ENCODE data around the gene NLGN3.

Gene NLGN3

DNA sequence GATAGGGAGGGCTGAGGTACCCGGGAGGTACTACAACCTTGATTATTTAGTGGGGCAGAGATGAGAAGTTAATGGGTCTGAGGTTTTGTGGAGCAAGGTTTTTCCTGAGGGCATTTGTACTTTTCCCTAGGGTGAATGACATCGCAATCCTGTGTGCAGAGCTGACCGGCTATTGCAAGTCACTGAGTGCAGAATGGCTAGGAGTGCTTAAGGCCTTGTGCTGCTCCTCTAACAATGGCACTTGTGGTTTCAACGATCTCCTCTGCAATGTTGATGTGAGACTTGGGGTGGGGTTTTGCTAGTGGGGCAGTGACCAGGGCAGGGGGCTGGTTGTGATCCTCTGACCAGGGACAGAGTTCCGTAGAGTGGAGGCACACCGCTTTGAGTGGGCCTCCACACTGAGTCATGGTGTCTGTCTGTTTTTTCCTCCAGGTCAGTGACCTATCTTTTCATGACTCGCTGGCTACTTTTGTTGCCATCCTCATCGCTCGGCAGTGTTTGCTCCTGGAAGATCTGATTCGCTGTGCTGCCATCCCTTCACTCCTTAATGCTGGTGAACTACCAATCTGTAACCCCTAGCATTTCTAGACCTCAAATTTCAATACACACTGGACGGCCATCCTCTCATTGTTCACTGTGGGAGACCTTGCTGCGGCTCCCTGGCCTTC, 16.3 kb upstream of the NLGN3 start:
- no peak for DNase-seq
- H3K9me3 ChIP-seq (ENCODE audit: severe bottlenecking): no peaks in the 10 kb centered on the region
- TF ChIP-seq CTCF (IDR thresholded peaks at IDR 0.05; ENCODE audit: low read depth, low read length): no peak
- H3K4me3 ChIP-seq (ENCODE audit: low read depth, low read length): no peak overlapping the region
- H3K27me3 ChIP-seq (ENCODE audit: insufficient read depth, low read depth, severe bottlenecking): peaks cover 3% of the 10 kb centered on the region
- H3K27ac ChIP-seq: no peak overlapping the region
- H3K36me3 ChIP-seq: peaks cover 63% of the 10 kb centered on the region

DNA sequence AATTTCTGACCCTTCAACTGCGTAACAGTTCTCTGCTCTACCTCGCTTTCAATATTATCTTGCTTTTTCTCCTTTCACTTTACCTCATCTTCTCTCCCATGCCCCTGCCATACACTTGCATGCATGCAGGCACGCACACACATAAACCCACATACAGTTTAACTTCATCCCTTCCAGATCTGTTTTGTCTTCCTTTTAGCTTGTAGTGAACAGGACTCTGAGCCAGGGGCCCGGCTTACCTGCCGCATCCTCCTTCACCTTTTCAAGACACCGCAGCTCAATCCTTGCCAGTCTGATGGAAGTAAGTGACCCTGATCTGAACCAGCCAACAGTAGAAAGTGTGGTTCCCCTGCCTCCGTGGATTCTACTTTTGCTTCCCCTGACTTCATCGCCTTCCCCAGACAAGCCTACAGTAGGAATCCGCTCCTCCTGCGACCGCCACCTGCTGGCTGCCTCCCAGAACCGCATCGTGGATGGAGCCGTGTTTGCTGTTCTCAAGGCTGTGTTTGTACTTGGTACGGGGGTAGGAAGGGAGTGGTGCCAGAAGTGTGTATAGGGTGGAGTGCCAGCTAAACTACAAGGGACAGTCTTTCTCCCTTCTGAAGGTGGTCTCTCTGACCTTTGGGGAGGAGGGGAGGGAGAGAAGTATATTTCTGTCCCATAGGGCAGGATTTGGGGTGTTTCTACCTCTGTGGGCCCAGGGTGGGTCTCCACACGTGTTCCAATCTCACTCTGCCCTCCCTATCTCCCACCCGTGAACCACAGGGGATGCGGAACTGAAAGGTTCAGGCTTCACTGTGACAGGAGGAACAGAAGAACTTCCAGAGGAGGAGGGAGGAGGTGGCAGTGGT, 15.5 kb upstream of the NLGN3 start:
- H3K36me3 ChIP-seq: peaks cover 58% of the 10 kb centered on the region
- DNase-seq: peak; percentile 60

DNA sequence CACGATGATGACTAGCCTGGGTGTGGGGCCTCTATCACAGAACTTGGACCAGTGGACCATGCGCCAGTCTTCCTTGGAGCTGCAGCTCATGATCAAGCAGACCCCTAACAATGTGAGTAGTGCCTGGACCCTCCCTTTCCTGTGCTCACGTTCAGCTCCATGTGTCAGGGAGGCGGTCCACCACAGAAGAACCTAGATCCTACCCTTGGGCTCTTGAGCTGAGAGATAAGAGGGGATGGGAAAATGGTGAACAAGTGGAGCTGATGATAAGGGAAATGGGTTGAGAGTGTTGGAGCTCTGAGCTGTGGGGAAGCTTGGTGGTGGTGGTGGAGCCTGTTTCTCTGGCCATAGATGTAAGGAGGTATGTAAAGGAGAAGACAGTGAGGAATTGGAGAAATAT, 13.1 kb upstream of the NLGN3 start:
- no peak for DNase-seq
- no peaks in the 10 kb centered on the region for H3K9me3 ChIP-seq (ENCODE audit: severe bottlenecking)
- no peak for TF ChIP-seq CTCF (IDR thresholded peaks at IDR 0.05; ENCODE audit: low read depth, low read length)
- peaks cover 44% of the 10 kb centered on the region for H3K36me3 ChIP-seq
- no peak overlapping the region for H3K27ac ChIP-seq
- H3K4me3 ChIP-seq (ENCODE audit: low read depth, low read length): no peak overlapping the region
- H3K27me3 ChIP-seq (ENCODE audit: insufficient read depth, low read depth, severe bottlenecking): peaks cover 3% of the 10 kb centered on the region

More for the DNA sequence above, 15.5 kb upstream of the NLGN3 start:
- peak; percentile 89 for TF ChIP-seq CTCF (IDR thresholded peaks at IDR 0.05; ENCODE audit: low read depth, low read length)
- H3K9me3 ChIP-seq (ENCODE audit: severe bottlenecking): no peaks in the 10 kb centered on the region
- no peak overlapping the region for H3K4me3 ChIP-seq (ENCODE audit: low read depth, low read length)
- H3K27ac ChIP-seq: no peak overlapping the region
- peaks cover 3% of the 10 kb centered on the region for H3K27me3 ChIP-seq (ENCODE audit: insufficient read depth, low read depth, severe bottlenecking)

DNA sequence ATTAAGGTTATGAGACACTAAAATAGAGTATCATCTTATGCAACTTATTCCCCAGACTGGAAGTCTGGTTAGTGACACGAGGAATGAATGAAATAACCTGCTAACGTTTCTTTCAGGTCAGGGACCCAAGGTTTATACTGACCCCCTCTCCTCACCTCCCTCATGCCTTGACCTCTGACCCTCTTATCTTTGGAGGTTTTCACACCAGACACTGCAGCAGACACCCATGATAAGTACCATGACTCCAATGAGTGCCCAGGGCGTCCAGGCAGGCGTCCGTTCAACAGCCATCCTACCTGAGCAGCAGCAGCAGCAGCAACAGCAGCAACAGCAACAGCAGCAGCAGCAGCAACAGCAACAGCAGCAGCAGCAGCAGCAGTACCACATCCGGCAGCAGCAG, 4.2 kb upstream of the NLGN3 start:
- Histone ChIP-seq H3K4me3 (ENCODE audit: low read depth, low read length) (no peak overlapping the region), H3K36me3 (peaks cover 16% of the 10 kb centered on the region), H3K27me3 (ENCODE audit: insufficient read depth, low read depth, severe bottlenecking) (peaks cover 4% of the 10 kb centered on the region), H3K9me3 (ENCODE audit: severe bottlenecking) (no peaks in the 10 kb centered on the region), H3K27ac (no peak overlapping the region)
- no peak for DNase-seq
- no peak for TF ChIP-seq CTCF (IDR thresholded peaks at IDR 0.05; ENCODE audit: low read depth, low read length)

DNA sequence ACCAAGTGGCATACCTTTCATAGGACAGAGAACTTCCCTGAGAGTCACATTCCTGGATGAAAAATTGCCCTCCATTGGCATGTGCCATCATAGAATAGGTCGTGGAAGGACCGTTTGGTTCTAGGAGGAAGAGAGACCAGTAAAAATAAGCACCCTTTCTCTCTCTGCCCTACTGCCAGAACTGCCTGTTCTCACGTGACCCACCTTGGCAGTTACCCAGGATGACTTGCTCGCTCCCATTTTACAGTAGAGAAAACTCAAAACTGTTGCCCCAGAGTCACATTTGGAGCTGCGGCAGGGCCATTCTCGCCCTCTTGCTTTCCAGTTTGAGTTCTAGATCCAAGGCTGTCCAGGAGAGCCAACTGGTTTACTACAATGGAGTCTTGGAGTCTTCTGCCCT, 1.1 kb upstream of the NLGN3 start:
- TF ChIP-seq CTCF (IDR thresholded peaks at IDR 0.05; ENCODE audit: low read depth, low read length): no peak
- no peak for DNase-seq
- Histone ChIP-seq H3K27me3 (ENCODE audit: insufficient read depth, low read depth, severe bottlenecking) (peaks cover 11% of the 10 kb centered on the region), H3K36me3 (peaks cover 5% of the 10 kb centered on the region; the same call in 1 of the 2 replicates), H3K27ac (no peak overlapping the region), H3K9me3 (ENCODE audit: severe bottlenecking) (no peaks in the 10 kb centered on the region), H3K4me3 (ENCODE audit: low read depth, low read length) (no peak overlapping the region)
